Measurements from ENCODE around the gene ZNF524. TPM values are rescaled to one million over a fixed set of nuclear protein-coding genes. Genes with fewer than 3 reads are reported as not detected.
A peak's percentile ranks its signal among the peaks of the same experiment; 100 is the strongest.

Gene ZNF524
- total RNA-seq, 1 experiment from 2014 or later, result 26.4 TPM

- ATAC-seq (no peak), DNase-seq (ENCODE audit: low read depth, low spot score) (no peak)
- Histone ChIP-seq H3K4me3 (ENCODE audit: low read depth in 2 of 2, low read length in 2 of 2) (no peak overlapping the region), H3K9me3 (ENCODE audit: control insufficient read depth, insufficient read depth, low read depth, low read length) (no peaks in the 10 kb centered on the region), H3K27me3 (ENCODE audit: control insufficient read depth, insufficient read depth, low read length) (no peaks in the 10 kb centered on the region), H3K36me3 (ENCODE audit: control insufficient read depth, insufficient read depth, low read length) (no peaks in the 10 kb centered on the region), H3K27ac (ENCODE audit: low read length) (no peak overlapping the region), H3K4me1 (ENCODE audit: control insufficient read depth, insufficient read depth, low read length) (peaks cover 10% of the 10 kb centered on the region)
- TF ChIP-seq SIN3A (IDR thresholded peaks at IDR 0.05; ENCODE audit: borderline replicate concordance, insufficient read depth, low read depth, low read length), result no peak
- no peak for TF ChIP-seq POLR2AphosphoS5 (IDR thresholded peaks at IDR 0.05; ENCODE audit: low read depth, low read length)
- no peak for TF ChIP-seq REST (IDR thresholded peaks at IDR 0.05; ENCODE audit: insufficient read depth in 1 of 2, low read depth in 2 of 2, low read length in 1 of 2)
- TF ChIP-seq TCF7L2 (IDR thresholded peaks at IDR 0.05; ENCODE audit: low read depth, low read length), result no peak
- TF ChIP-seq CTCF (IDR thresholded peaks at IDR 0.05), result no peak
- BruUV-seq (replicated peaks), result no TSS peak
- intact Hi-C loops (cut with micrococcal nuclease; ENCODE audit: unreplicated experiment) (no loop called here), in situ Hi-C loops (cut with HindIII; ENCODE audit: low pct_unique_long_range_greater_than_20kb, low sequenced_read_pairs) (no loop called here)
- CTCF ChIA-PET, result no interaction called here
- POLR2A ChIA-PET, result interaction anchor here (0.6 kb wide), 1 partner anchor 9 kb away, joined by 4 read pairs; the partner anchor contains the start of gene FIZ1
Measured at GRCh38 chr19:55590109-55590508, 10.0 kb upstream of the ZNF524 start.

GRCh38 chr19:55590617-55591016 is 9.5 kb upstream of the ZNF524 start:
- Histone ChIP-seq H3K36me3 (ENCODE audit: control insufficient read depth, insufficient read depth, low read length) (no peaks in the 10 kb centered on the region), H3K27me3 (ENCODE audit: control insufficient read depth, insufficient read depth, low read length) (no peaks in the 10 kb centered on the region), H3K9me3 (ENCODE audit: control insufficient read depth, insufficient read depth, low read depth, low read length) (no peaks in the 10 kb centered on the region), H3K4me1 (ENCODE audit: control insufficient read depth, insufficient read depth, low read length) (peaks cover 10% of the 10 kb centered on the region), H3K27ac (ENCODE audit: low read length) (no peak overlapping the region), H3K4me3 (ENCODE audit: low read depth in 2 of 2, low read length in 2 of 2) (no peak overlapping the region)
- in situ Hi-C loops (cut with HindIII; ENCODE audit: low pct_unique_long_range_greater_than_20kb, low sequenced_read_pairs) (no loop called here), intact Hi-C loops (cut with micrococcal nuclease; ENCODE audit: unreplicated experiment) (no loop called here)
- ATAC-seq (peak; percentile 21; the same call in 1 of the 2 replicates), DNase-seq (ENCODE audit: low read depth, low spot score) (no peak)
- POLR2A ChIA-PET, result no interaction called here
- CTCF ChIA-PET, result no interaction called here
- BruUV-seq (replicated peaks), result no TSS peak
- TF ChIP-seq REST (IDR thresholded peaks at IDR 0.05; ENCODE audit: insufficient read depth in 1 of 2, low read depth in 2 of 2, low read length in 1 of 2), result no peak
- no peak for TF ChIP-seq CTCF (IDR thresholded peaks at IDR 0.05)
- TF ChIP-seq SIN3A (IDR thresholded peaks at IDR 0.05; ENCODE audit: borderline replicate concordance, insufficient read depth, low read depth, low read length), result no peak
- no peak for TF ChIP-seq POLR2AphosphoS5 (IDR thresholded peaks at IDR 0.05; ENCODE audit: low read depth, low read length)
- TF ChIP-seq TCF7L2 (IDR thresholded peaks at IDR 0.05; ENCODE audit: low read depth, low read length), result no peak

Data from Panc1 (cell line).